Pulmonary artery endothelial cell (primary cell): ENCODE data around the gene CCDC146. TPM values are rescaled to one million over a fixed set of nuclear protein-coding genes. Genes with fewer than 3 reads are reported as not detected.
"Not testable (repeated sequence)": the region's sequence is repeated elsewhere in the genome, so short reads cannot be mapped to it uniquely, and the experiment has no call there.

Experiments used
- DNase-seq: peaks from one replicate; pipeline ENCODE4 v3.0.0-alpha.2; 2011; ENCODE audit warnings: low read depth, low spot score
- total RNA-seq: library from RNA; depleted of rRNA; stranded (reverse); fragments of >200 nt; gene quantifications from 2 replicates; pipeline ENCODE4 v1.2.3, GENCODE V29; 2014

CCDC146 gene
- total RNA-seq, 1 donor from 2014 or later = 0.86 TPM

- DNase-seq = no peak
These were observed 205.7 kb downstream of the CCDC146 start for GRCh38 chr7:77327932-77328628.

DNA sequence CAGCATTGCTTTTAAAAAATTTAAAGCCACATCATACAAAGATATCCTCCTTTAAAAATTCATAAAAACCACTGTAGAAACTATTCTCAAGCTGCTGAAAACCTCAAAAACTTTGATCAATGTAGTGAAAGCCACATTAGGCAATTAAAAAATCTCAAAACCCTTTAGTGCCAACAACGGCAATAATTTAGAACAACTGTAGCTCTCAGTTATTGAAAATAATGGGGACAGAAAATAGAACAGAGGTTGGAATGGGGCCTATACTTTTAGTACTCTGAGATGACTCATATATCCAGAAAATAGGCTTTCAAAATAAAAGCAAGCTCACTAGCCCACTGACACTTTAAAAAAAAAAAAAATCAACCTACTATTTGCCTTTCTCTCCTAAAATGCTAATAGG, 206.3 kb downstream of the CCDC146 start:
- DNase-seq = no peak

GRCh38 chr7:77329466-77330168, 207.2 kb downstream of the CCDC146 start:
- no peak for DNase-seq

DNA sequence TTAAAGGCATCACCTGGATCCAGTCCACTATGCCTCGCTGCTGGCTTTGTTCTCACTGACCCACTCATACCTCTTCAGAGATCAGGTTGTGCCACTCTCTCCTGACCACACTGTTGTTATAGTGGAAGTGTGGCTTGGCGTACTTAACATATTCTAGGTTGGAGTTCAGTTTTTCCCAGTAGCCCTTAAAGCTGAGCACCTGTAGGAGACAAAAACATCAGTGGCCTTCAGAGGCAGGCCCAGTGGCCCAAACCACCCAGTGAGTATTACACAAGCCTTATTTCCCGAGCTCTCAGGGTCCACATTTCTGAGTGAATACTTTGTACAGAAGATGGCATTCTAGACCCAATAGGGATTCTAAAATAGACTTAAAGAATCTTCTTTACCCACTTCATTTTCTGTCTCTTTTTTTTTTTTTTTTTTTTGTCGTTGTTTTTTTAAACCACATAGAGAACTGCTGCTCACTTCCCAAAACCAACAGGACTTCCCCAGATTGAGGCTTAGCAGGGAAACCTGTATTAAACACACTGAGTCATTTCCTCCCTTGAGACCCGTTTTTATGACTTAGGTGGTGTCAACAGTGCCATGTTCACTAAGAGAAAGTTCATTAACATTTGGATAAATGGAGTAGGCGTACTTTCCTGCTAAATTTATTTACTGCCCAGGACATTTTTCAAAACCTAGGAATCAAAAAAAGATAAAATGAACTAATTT, 207.9 kb downstream of the CCDC146 start:
- no peak for DNase-seq

DNA sequence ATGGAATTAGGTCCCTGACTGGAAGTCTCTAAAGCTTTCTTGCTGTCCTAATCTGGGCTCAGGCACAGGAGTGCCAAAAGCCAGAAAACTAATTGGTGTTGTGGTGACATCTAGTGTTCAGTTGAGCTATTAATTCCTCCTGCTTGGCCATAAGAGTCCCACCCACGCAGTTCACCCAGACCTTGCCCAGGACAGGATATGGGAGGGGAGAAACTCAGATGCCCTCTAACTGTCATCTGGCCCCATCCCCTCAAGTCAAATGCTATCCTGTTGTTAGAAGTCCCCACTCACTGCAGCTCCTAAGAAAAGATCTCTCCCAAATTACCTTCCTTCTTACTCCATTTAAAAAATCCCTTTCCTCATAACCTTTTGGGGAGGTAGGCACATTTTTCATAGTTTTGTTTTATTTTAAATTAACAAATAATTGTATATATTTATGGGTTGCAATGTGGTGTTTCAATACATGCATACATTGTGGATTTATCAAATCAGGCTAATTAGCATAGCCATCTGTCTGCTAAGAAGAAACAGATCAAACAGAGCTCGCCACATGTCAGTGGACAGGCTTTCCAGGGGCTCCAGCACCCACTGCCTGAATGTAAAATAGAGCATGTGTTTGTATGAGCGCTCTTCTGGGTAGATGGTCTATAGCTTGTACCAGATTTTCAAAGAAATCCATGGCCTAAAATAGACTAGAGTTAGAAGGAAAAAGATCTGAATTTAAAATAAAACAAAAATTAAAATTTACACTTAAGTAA, 209.7 kb downstream of the CCDC146 start:
- DNase-seq = peak; percentile 71

- DNase-seq = not testable (repeated sequence)
These were observed 211.6 kb downstream of the CCDC146 start for GRCh38 chr7:77334039-77334438.

DNA sequence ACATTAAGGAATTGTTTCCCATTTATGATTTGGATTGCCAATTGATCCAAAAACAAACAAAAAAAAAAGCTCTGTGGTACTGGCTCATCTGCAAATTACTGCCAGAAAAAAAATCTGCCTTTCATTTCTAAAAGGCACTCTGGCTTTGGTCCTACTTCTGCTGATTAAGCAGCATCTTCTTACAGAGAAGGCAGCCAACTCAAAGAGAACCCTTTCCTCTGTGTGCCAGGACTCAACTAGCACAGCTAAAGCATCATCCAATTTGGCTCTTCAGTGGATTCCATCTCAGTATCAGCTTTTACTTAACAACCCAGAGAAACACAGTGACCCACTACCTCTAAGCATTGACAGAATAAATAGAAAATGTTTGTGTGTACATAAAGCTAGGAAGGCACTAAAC, 213.2 kb downstream of the CCDC146 start:
- no peak for DNase-seq

GRCh38 chr7:77337456-77337990, 215.1 kb downstream of the CCDC146 start:
- no peak for DNase-seq

GRCh38 chr7:77338260-77338659, 215.8 kb downstream of the CCDC146 start:
- no peak for DNase-seq

GRCh38 chr7:77338883-77339629, 216.6 kb downstream of the CCDC146 start:
- no peak for DNase-seq

DNA sequence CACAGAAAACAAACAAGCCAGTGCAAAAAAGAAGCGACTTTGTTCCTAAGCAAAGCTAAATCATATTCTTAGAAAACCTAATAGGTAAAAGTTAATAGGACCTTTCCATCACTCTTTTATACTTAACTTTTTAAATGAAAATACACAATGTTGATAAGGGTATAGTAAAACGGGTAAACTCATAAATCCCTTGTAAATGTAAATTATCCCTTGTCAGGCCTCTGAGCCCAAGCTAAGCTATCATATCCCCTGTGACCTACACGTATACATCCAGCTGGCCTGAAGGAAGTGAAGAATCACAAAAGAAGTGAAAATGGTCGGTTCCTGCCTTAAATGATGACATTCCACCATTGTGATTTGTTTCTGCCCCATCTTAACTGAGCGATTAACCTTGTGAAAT, 217.3 kb downstream of the CCDC146 start:
- no peak for DNase-seq

Other genes with a start within 250 kb of the CCDC146 start
- gene SPDYE17, start 90.3 kb upstream of the CCDC146 start, total RNA-seq = not detected in 2 replicates
- gene SPDYE18, start 60.1 kb upstream of the CCDC146 start, total RNA-seq = 0.13 and 0.28 TPM in 2 replicates
- 0.25 and 0.26 TPM in 2 replicates for gene FGL2, start 77.2 kb downstream of the CCDC146 start, total RNA-seq